ENCODE data around the gene ACVR1C. TPM values are rescaled to one million over a fixed set of nuclear protein-coding genes. Genes with fewer than 3 reads are reported as not detected.
A peak's percentile ranks its signal among the peaks of the same experiment; 100 is the strongest.
"Not testable (repeated sequence)": the region's sequence is repeated elsewhere in the genome, so short reads cannot be mapped to it uniquely, and the experiment has no call there.

The ACVR1C gene
- total RNA-seq, 1 experiment from 2014 or later: 0.40 TPM

DNA sequence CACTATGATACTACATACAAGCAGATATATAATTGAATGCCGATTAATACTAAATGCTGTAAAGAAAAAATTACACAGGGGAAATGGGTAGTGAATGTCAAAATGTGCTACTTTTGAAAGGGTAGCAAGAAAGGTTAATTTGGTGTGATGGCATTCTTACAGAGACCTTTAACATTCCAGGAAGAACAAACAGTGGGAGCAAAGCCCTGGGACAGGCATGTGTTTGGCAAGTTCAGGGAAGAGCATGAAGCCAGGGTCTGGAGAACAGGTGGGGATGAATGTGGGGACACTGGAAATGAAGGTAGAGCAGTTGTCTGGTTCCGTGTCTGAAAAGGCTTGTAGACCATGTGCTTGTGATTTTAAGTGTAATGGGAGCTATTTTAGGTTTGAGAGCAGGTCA is 102.6 kb downstream of the ACVR1C start:
- Histone ChIP-seq H3K4me2 (ENCODE audit: low read length) (no peak overlapping the region), H2AFZ (ENCODE audit: low read length) (no peak overlapping the region), H3K36me3 (ENCODE audit: low read depth, low read length) (no peaks in the 10 kb centered on the region), H3K9me3 (ENCODE audit: low read length) (no peaks in the 10 kb centered on the region), H3K27me3 (ENCODE audit: low read length) (peaks cover 41% of the 10 kb centered on the region), H4K20me1 (ENCODE audit: low read length) (no peaks in the 10 kb centered on the region), H3K27ac (ENCODE audit: low read length) (no peak overlapping the region), H3K4me3 (ENCODE audit: low read length) (no peak overlapping the region), H3K79me2 (ENCODE audit: low read length) (no peaks in the 10 kb centered on the region), H3K4me1 (ENCODE audit: insufficient read depth, low read length) (no peaks in the 10 kb centered on the region), H3F3A (ENCODE audit: low read length, unreplicated experiment) (no peaks in the 10 kb centered on the region), H3K9ac (ENCODE audit: low read length) (no peak overlapping the region), H3K9me2 (replicated peaks; ENCODE audit: low read length) (no peaks in the 10 kb centered on the region)
- DNase-seq (no peak), ATAC-seq (no peak)
- intact Hi-C loops (cut with micrococcal nuclease): no loop called here
- BruUV-seq (replicated peaks): no TSS peak
- POLR2A ChIA-PET (ENCODE audit: unreplicated experiment): no interaction called here
- TF ChIP-seq EZH2phosphoT487 (IDR thresholded peaks at IDR 0.05; ENCODE audit: borderline replicate concordance, low read length) (no peak), CTCF (conservative IDR thresholded peaks at IDR 0.05; ENCODE audit: low read depth, low read length) (no peak), EZH2 (IDR thresholded peaks at IDR 0.05; ENCODE audit: low read length, unreplicated experiment) (no peak)
- CTCF ChIA-PET: no interaction called here

DNA sequence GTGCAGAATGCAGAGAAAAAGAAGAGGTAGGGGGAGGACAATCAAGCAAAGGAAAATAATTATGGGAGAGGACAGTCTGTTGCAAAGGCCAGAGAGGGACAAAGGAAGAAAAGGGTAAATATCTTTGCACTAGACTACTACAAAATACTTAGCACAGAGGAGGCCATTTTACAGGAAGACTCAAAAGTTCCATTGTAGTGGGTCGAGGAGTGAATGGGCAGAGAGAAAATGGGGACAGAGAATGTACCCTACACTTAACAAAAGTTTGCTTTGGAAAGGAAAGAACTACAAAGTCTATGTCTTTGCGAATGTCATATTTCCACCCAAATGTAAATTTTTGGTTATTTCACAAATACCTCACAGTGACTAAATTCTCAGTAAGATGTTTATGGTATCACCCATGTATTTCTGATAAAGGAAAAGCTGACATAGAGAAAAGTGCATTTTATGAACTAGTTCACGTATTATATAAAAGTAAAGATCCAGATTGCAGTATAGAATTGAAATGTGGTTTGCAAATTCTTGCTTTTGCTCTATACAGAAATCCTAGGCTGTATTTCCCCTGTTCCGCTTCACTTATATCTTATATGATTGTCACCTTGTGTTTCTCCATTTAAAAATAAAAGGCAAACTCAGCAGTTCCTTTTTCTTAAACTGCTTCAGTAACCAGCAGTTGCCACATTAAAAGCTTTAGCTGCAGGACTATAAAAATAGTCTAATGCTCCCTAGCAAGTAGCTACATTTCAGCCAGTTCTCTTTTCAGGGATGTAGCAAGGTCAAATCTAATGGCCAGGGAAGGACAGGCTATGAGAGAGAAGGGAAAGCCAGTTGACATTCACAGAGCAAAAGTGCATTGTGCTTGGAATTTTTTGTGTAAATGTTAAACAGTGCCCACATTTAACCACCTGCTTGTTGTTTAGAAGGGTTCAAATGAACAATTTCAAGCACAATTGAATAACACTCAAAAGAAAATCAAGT is 105.1 kb downstream of the ACVR1C start:
- Histone ChIP-seq H2AFZ (ENCODE audit: low read length) (no peak overlapping the region), H3K9me3 (ENCODE audit: low read length) (no peaks in the 10 kb centered on the region), H4K20me1 (ENCODE audit: low read length) (no peaks in the 10 kb centered on the region), H3K4me3 (ENCODE audit: low read length) (no peak overlapping the region), H3K79me2 (ENCODE audit: low read length) (no peaks in the 10 kb centered on the region), H3K9ac (ENCODE audit: low read length) (no peak overlapping the region), H3K9me2 (replicated peaks; ENCODE audit: low read length) (no peaks in the 10 kb centered on the region), H3K27ac (ENCODE audit: low read length) (no peak overlapping the region), H3K27me3 (ENCODE audit: low read length) (peaks cover 34% of the 10 kb centered on the region), H3F3A (ENCODE audit: low read length, unreplicated experiment) (no peaks in the 10 kb centered on the region), H3K4me2 (ENCODE audit: low read length) (no peak overlapping the region), H3K4me1 (ENCODE audit: insufficient read depth, low read length) (no peaks in the 10 kb centered on the region), H3K36me3 (ENCODE audit: low read depth, low read length) (no peaks in the 10 kb centered on the region)
- CTCF ChIA-PET: no interaction called here
- TF ChIP-seq EZH2phosphoT487 (IDR thresholded peaks at IDR 0.05; ENCODE audit: borderline replicate concordance, low read length): no peak
- TF ChIP-seq CTCF (conservative IDR thresholded peaks at IDR 0.05; ENCODE audit: low read depth, low read length): no peak
- no peak for TF ChIP-seq EZH2 (IDR thresholded peaks at IDR 0.05; ENCODE audit: low read length, unreplicated experiment)
- intact Hi-C loops (cut with micrococcal nuclease): no loop called here
- DNase-seq (no peak), ATAC-seq (no peak)
- no TSS peak for BruUV-seq (replicated peaks)
- POLR2A ChIA-PET (ENCODE audit: unreplicated experiment): no interaction called here

GRCh38 chr2:157514966-157515365 is 113.7 kb downstream of the ACVR1C start:
- POLR2A ChIA-PET (ENCODE audit: unreplicated experiment): interaction anchor here (0.6 kb wide), 1 partner anchor 44 kb away, joined by 4 read pairs; no protein-coding TSS in a partner anchor
- H3K9ac ChIP-seq (ENCODE audit: low read length); H3F3A ChIP-seq (ENCODE audit: low read length, unreplicated experiment); H3K9me2 ChIP-seq (replicated peaks; ENCODE audit: low read length); H3K27me3 ChIP-seq (ENCODE audit: low read length); H3K4me1 ChIP-seq (ENCODE audit: insufficient read depth, low read length); H3K36me3 ChIP-seq (ENCODE audit: low read depth, low read length); H4K20me1 ChIP-seq (ENCODE audit: low read length); CTCF ChIA-PET; H3K79me2 ChIP-seq (ENCODE audit: low read length); H3K27ac ChIP-seq (ENCODE audit: low read length); DNase-seq; H3K9me3 ChIP-seq (ENCODE audit: low read length); ATAC-seq: not testable (repeated sequence)
- Histone ChIP-seq H3K4me3 (ENCODE audit: low read length) (peak overlapping the region; percentile 60), H2AFZ (ENCODE audit: low read length) (peak overlapping the region; percentile 75), H3K4me2 (ENCODE audit: low read length) (peak overlapping the region; percentile 71)
- TSS peak; percentile 31 for BruUV-seq (replicated peaks)
- intact Hi-C loops (cut with micrococcal nuclease): loop anchor here (5.0 kb wide), 1 partner anchor 497 kb away; no protein-coding TSS in a partner anchor
